IPS DF 6.9 (cell line): ENCODE data around the gene CD69.

ENCODE experiments used
- DNase-seq: peaks from one replicate; pipeline ENCODE4 v3.0.0-alpha.2; 2013; ENCODE audit warnings: low read depth, low spot score
- H3K27ac ChIP-seq: one replicate; pipeline ENCODE4 v1.5.1; 2013; ENCODE audit warnings: low read length, control low read depth
- H3K27me3 ChIP-seq: 2 replicates; pipeline ENCODE4 v1.6.1; 2013; ENCODE audit warnings: mild to moderate bottlenecking, low read length; ENCODE audit not compliant: control insufficient read depth, insufficient read depth
- H3K36me3 ChIP-seq: 2 replicates; pipeline ENCODE4 v1.6.1; 2013; ENCODE audit warnings: low read length; ENCODE audit not compliant: control insufficient read depth, insufficient read depth
- H3K4me1 ChIP-seq: 2 replicates; pipeline ENCODE4 v1.6.1; 2013; ENCODE audit warnings: low read length; ENCODE audit not compliant: control insufficient read depth, insufficient read depth
- H3K4me3 ChIP-seq: 2 replicates; pipeline ENCODE4 v1.5.1; 2013; ENCODE audit warnings: mild to moderate bottlenecking, low read length
- H3K9me3 ChIP-seq: 2 replicates; pipeline ENCODE4 v1.6.1; 2013; ENCODE audit warnings: low read length, inconsistent platforms; ENCODE audit not compliant: control insufficient read depth, insufficient read depth
- WGBS: extraction: QIAGEN DNeasy Blood & Tissue Kit; methylation state at CpG from one replicate; pipeline ENCODE4 v1.1.7; 2013; ENCODE audit warnings: mixed read lengths, missing lambda C conversion rate; ENCODE audit not compliant: insufficient read length, insufficient coverage; 5-methylcytosine and 5-hydroxymethylcytosine counted together

CD69 gene

GRCh38 chr12:9781360-9781759, 20.7 kb upstream of the CD69 start:
- WGBS = no CpG with 5 or more reads among the region's 2 CpGs
- H3K9me3 ChIP-seq = no peaks in the 10 kb centered on the region
- DNase-seq = no peak
- no peak overlapping the region for H3K27ac ChIP-seq
- no peaks in the 10 kb centered on the region for H3K36me3 ChIP-seq
- no peak overlapping the region for H3K4me3 ChIP-seq
- no peaks in the 10 kb centered on the region; the same call in 1 of the 2 replicates for H3K4me1 ChIP-seq
- no peaks in the 10 kb centered on the region for H3K27me3 ChIP-seq

GRCh38 chr12:9779209-9779608, 18.5 kb upstream of the CD69 start:
- no peaks in the 10 kb centered on the region for H3K27me3 ChIP-seq
- WGBS = no CpG with 5 or more reads among the region's 4 CpGs
- H3K36me3 ChIP-seq = no peaks in the 10 kb centered on the region
- H3K27ac ChIP-seq = no peak overlapping the region
- H3K4me3 ChIP-seq = no peak overlapping the region
- no peaks in the 10 kb centered on the region; the same call in 1 of the 2 replicates for H3K4me1 ChIP-seq
- H3K9me3 ChIP-seq = no peaks in the 10 kb centered on the region
- no peak for DNase-seq

GRCh38 chr12:9776781-9777180, 16.1 kb upstream of the CD69 start:
- no peak overlapping the region for H3K27ac ChIP-seq
- no peak for DNase-seq
- H3K9me3 ChIP-seq = no peaks in the 10 kb centered on the region
- no peaks in the 10 kb centered on the region for H3K4me1 ChIP-seq
- H3K27me3 ChIP-seq = no peaks in the 10 kb centered on the region
- no peaks in the 10 kb centered on the region for H3K36me3 ChIP-seq
- no CpG with 5 or more reads among the region's 3 CpGs for WGBS
- no peak overlapping the region for H3K4me3 ChIP-seq

DNA sequence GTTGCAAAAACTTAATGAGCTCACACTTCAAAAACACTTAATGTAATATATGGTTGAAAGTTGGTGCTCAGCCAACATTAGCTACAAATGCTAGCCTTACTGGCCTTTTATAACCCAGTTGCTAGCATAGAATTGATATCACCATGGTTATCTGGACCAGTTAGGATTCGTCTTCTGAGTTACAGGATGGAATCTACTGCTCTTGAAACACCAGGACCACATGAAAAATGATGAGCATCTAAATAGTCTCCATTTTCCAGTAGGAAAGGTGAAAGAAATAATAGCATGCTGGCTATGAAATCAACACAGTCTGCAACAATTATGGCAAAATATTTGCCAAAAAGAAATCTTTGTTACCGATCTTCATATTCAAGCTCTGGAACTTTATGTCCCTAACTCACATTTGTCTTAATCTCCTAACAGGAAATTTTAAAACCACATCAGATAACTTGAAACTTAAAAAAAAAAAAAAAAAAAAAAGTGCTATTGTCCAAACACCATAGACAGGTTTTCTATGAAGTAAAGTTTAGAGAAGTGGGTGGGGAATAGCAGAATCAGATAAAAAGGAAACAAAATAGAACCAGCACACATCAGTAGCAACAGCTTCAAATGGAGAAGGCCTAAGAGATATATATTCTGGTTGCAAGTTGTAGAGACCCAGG, 12.6 kb upstream of the CD69 start:
- WGBS = no CpG with 5 or more reads among the region's 2 CpGs
- no peak for DNase-seq
- H3K4me3 ChIP-seq = no peak overlapping the region
- H3K4me1 ChIP-seq = no peaks in the 10 kb centered on the region
- H3K27me3 ChIP-seq = no peaks in the 10 kb centered on the region
- H3K36me3 ChIP-seq = no peaks in the 10 kb centered on the region
- H3K9me3 ChIP-seq = no peaks in the 10 kb centered on the region
- H3K27ac ChIP-seq = no peak overlapping the region

DNA sequence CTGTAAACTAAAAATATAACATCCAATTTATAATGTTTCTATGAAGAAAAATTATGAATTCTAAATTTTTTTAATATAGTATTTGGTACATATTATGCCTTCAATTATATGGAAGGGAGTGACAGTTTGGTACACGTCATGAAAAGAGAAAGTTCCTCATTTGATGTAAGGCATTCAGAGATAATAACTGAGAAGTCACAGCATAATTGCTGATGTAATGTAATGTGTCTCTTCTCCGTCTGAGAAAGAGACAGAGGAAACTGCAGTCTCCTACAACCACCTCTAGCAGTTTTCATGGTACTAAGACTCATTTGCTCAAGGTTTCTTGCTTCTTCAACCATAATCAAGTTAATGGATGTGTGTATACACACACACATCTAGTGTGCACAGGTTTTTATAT, 2.3 kb upstream of the CD69 start:
- Histone ChIP-seq H3K4me3 (no peak overlapping the region), H3K4me1 (no peaks in the 10 kb centered on the region), H3K27me3 (no peaks in the 10 kb centered on the region), H3K36me3 (no peaks in the 10 kb centered on the region), H3K27ac (no peak overlapping the region), H3K9me3 (no peaks in the 10 kb centered on the region)
- DNase-seq = no peak
- WGBS = no CpG with 5 or more reads among the region's 2 CpGs

- H3K27ac ChIP-seq = no peak overlapping the region
- H3K9me3 ChIP-seq = no peaks in the 10 kb centered on the region
- H3K36me3 ChIP-seq = no peaks in the 10 kb centered on the region
- H3K27me3 ChIP-seq = no peaks in the 10 kb centered on the region
- no peak for DNase-seq
- WGBS = 100% methylated on average over 2 of the region's 5 CpGs
- no peak overlapping the region for H3K4me3 ChIP-seq
- H3K4me1 ChIP-seq = no peaks in the 10 kb centered on the region
These were observed 1.7 kb upstream of the CD69 start for GRCh38 chr12:9762369-9762768.

- no peak overlapping the region for H3K27ac ChIP-seq
- WGBS = no CpG with 5 or more reads among the region's 4 CpGs
- no peak overlapping the region for H3K4me3 ChIP-seq
These were observed 699 bp upstream of the CD69 start for GRCh38 chr12:9761419-9761781.

DNA sequence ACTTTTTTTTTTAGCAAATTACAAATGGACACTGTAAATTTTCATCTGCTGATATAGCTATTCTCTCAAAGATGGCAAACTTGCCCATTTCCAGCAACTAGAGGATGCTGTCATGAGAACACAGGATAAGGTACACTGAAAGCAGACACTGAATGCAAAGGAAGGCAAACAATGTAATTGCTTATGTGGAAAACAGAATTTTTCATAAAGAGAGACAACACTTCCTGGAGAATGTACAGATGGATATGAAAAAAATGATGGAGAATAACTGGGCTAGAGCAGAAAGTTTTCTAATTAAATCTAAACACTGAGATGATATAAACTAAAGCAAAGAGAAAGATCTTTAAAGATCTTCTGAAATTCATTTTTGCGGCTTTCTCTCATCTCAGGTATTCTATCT, 581 bp downstream of the CD69 start:
- no peak for DNase-seq
- H3K4me1 ChIP-seq = no peaks in the 10 kb centered on the region
- no peaks in the 10 kb centered on the region for H3K9me3 ChIP-seq
- H3K27me3 ChIP-seq = no peaks in the 10 kb centered on the region
- H3K27ac ChIP-seq = no peak overlapping the region
- no peaks in the 10 kb centered on the region for H3K36me3 ChIP-seq
- H3K4me3 ChIP-seq = no peak overlapping the region
- WGBS = no CpG with 5 or more reads among the region's 1 CpG

More at GRCh38 chr12:9761419-9761781, 699 bp upstream of the CD69 start:
- Histone ChIP-seq H3K36me3 (no peaks in the 10 kb centered on the region), H3K9me3 (no peaks in the 10 kb centered on the region), H3K4me1 (no peaks in the 10 kb centered on the region), H3K27me3 (no peaks in the 10 kb centered on the region)
- no peak for DNase-seq

DNA sequence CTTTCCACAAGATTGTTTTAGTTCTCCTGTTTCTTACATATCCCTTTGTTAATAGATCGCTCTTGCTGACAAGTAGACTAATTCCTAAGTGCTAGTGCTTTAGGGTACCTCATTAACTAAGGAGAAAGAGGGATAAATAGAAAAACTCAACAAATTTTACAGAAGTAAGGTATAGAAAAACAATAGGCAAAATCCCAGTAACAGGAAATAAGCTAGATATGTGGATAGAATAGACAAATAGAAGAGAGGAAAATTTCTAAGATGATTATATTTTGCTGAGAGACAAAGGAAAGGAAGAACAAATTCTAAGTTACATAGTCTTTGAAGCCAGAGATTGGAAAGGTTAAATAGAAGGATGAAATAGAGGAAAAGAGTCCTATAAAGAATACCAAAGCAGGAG, 1.0 kb downstream of the CD69 start:
- Histone ChIP-seq H3K4me1 (no peaks in the 10 kb centered on the region), H3K9me3 (no peaks in the 10 kb centered on the region), H3K27me3 (no peaks in the 10 kb centered on the region), H3K4me3 (no peak overlapping the region), H3K27ac (no peak overlapping the region), H3K36me3 (no peaks in the 10 kb centered on the region)
- no peak for DNase-seq
- no CpG with 5 or more reads among the region's 1 CpG for WGBS

- Histone ChIP-seq H3K9me3 (no peaks in the 10 kb centered on the region), H3K4me3 (no peak overlapping the region), H3K4me1 (no peaks in the 10 kb centered on the region), H3K36me3 (no peaks in the 10 kb centered on the region), H3K27me3 (no peaks in the 10 kb centered on the region), H3K27ac (no peak overlapping the region)
- no CpG with 5 or more reads among the region's 3 CpGs for WGBS
- no peak for DNase-seq
These were observed 2.6 kb downstream of the CD69 start for GRCh38 chr12:9758119-9758518.

- Histone ChIP-seq H3K36me3 (no peaks in the 10 kb centered on the region), H3K9me3 (no peaks in the 10 kb centered on the region), H3K27me3 (no peaks in the 10 kb centered on the region), H3K4me1 (no peaks in the 10 kb centered on the region), H3K27ac (no peak overlapping the region), H3K4me3 (no peak overlapping the region)
- WGBS = no CpG with 5 or more reads among the region's 5 CpGs
- no peak for DNase-seq
These were observed 3.2 kb downstream of the CD69 start for GRCh38 chr12:9757433-9758025.
